ENCODE measurements around the gene TUB. TPM values are rescaled to one million over a fixed set of nuclear protein-coding genes. Genes with fewer than 3 reads are reported as not detected.
A peak's percentile ranks its signal among the peaks of the same experiment; 100 is the strongest.

Gene TUB, protein sequence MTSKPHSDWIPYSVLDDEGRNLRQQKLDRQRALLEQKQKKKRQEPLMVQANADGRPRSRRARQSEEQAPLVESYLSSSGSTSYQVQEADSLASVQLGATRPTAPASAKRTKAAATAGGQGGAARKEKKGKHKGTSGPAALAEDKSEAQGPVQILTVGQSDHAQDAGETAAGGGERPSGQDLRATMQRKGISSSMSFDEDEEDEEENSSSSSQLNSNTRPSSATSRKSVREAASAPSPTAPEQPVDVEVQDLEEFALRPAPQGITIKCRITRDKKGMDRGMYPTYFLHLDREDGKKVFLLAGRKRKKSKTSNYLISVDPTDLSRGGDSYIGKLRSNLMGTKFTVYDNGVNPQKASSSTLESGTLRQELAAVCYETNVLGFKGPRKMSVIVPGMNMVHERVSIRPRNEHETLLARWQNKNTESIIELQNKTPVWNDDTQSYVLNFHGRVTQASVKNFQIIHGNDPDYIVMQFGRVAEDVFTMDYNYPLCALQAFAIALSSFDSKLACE
- 10 to 100 TPM in 3 of 4 donors, 1 to 10 TPM in 1; 8.2 to 19.0 (median 13.4) TPM for total RNA-seq

DNA sequence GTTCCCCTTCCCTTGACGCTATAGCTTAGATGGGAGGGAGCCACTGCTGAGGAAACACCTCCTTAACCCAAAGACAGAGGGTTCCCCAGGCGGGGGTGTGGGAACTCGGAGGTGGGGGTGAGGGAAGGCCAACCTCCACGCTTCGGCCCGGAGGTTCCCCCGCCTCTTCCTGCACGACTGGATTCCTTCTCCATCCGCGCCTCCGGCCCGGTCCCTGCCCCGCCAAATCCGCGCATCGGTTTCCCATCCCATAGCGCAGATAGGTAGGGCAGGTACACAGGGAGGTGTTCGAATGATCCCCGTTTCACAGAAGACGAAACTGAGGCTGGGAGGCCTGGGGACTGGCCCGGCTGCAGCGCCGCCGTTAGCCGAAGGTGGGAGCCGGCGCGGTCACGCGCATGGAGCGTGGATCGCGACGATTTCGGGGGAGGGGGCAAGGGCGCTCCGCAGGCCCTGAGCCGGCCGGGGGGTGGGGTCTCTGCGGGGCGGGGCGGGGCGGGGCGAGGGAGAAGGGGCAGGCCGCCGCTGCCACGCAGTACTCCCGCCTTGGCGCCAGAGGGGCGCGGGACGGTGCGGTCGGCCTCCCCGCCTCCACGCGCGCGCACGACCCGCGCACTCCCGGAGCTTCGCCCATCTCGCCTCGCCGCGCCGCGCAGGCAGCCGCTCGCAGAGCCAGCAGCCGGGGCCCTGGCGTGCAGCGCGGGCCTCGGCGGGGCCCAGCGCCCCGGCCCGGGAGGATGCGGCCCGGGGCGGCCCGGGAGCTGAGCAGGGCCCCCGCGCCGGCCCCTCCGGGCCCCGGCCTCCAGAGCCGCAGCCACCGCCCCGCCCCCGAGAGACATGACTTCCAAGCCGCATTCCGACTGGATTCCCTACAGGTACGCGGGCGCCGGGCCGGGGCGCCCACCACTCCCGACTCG, at the start of gene TUB:
TSS of gene TUB (plus strand) at position 538 of the 917 bp plus-strand sequence. CDS start at position 838, 300 bp downstream.
- peak; percentile 58 for ATAC-seq
- Histone ChIP-seq H3K4me1 (peaks cover 0 to 48% (median 27%) of the 10 kb centered on the region in 3 donors), H3K36me3 (no peaks in the 10 kb centered on the region), H3K9me3 (no peaks in the 10 kb centered on the region), H3K27me3 (no peaks in the 10 kb centered on the region), H3K27ac (peak within 1 kb of the TSS in 3 of 4 donors; percentile 55 to 74 (median 72)), H3K4me3 (peak within 1 kb of the TSS; percentile 42 to 70)
- no CpG with 5 or more reads among the region's 104 CpGs for WGBS, 2 donors (ENCODE audit: low coverage in 1 of 2)
- TF ChIP-seq POLR2A (IDR thresholded peaks at IDR 0.05) (peak in 1 of 2 donors; percentile 20), CTCF (IDR thresholded peaks at IDR 0.05) (no peak)

DNA sequence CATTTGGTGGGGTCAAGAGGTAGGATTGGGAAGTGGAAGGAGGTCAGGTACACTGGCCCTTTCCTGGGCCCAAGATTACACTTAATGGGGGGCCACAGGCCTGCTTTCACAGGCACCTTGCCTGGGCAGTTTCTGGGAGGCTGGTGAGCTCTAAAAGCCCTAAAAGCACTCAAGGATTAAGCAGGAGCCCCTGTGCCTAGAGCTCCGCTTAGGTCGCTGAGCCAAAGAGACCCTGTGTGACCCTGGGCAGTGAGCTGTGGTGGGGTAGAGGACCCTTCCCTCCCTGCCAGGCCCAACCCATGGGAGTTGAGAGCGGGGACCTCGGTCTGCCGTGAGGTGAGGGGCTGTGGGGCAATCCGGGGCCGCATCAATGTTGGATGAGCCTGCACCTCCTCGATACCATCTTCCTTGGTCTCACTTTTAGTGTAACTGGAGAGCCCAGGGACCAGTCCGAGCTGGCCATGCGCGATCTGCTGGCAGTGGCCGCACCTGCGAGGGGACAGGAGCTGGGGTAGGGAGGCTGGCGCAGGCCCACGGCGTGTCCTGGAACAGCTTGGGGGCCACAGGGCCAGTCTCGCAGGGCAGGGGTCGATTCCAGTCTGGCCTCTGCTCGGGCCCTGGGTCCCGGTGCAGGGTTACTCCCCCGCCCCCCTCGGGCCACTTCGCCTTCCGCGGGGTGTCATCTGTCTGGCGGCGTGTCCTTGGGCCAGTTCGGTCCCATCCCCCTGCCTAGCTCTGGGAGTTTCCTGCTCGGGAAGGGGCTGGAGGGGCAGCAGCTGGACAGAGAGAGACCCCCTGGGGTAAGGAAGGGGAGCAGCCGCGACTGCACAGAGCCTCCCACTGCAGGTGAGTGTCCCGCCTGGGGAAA, 49.5 kb upstream of the TUB start:
- H3K27ac ChIP-seq = no peak overlapping the region
- TF ChIP-seq POLR2A (IDR thresholded peaks at IDR 0.05) (no peak), EP300 (IDR thresholded peaks at IDR 0.05) (no peak), POLR2AphosphoS5 (IDR thresholded peaks at IDR 0.05) (no peak), CTCF (IDR thresholded peaks at IDR 0.05) (no peak)
- H3K4me1 ChIP-seq = peaks cover 0 to 13% (median 3%) of the 10 kb centered on the region in 3 donors
- H3K9me3 ChIP-seq = no peaks in the 10 kb centered on the region
- no peak overlapping the region for H3K4me3 ChIP-seq
- ATAC-seq = no peak
- no CpG with 5 or more reads among the region's 32 CpGs for WGBS, 2 donors (ENCODE audit: low coverage in 1 of 2)
- no peaks in the 10 kb centered on the region for H3K27me3 ChIP-seq
- no peaks in the 10 kb centered on the region for H3K36me3 ChIP-seq

GRCh38 chr11:8032122-8032521, 48.9 kb upstream of the TUB start:
- no peak for ATAC-seq
- Histone ChIP-seq H3K4me1 (peaks cover 0 to 13% (median 3%) of the 10 kb centered on the region in 3 donors), H3K9me3 (no peaks in the 10 kb centered on the region), H3K27ac (no peak overlapping the region), H3K27me3 (no peaks in the 10 kb centered on the region), H3K36me3 (no peaks in the 10 kb centered on the region), H3K4me3 (no peak overlapping the region)
- WGBS, 2 donors (ENCODE audit: low coverage in 1 of 2) = 77 to 100% methylated on average over 2 to 3 of the region's 10 CpGs
- TF ChIP-seq EP300 (IDR thresholded peaks at IDR 0.05) = no peak
- no peak for TF ChIP-seq POLR2A (IDR thresholded peaks at IDR 0.05)
- no peak for TF ChIP-seq POLR2AphosphoS5 (IDR thresholded peaks at IDR 0.05)
- TF ChIP-seq CTCF (IDR thresholded peaks at IDR 0.05) = no peak

DNA sequence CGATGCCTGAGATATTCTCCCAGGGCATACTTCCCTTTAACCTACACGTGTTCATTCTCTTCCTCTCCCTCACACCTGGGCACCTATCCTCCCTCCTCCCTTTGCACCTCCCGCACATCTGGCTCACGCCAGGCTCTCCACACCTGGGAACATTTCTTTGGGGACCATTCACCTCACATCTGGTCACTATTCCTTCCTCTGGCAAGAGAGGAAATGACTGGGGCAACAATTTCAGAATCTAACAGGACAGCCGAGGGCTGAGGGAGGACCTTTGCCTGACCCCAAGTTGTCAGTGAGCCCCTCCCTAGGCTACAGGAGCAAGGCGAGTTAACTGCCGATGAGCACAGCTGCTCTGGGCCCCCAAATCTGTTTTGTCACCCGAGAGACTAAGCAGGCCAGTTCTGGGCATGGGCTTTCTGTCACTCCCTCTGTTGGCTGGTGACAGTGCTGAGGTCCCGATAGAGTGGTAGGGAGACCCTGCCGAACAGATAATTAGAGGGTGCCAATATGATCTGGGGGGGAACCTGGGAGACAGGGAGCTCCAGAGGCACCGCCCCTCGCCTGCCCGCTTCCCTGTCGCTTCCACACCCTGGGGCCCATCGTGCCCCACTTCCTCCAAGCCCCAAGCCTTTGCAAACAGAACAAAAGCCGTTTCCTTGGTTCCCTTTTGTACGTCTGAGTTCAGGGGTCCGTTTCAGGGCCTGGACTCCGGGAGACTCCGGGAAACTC, 48.3 kb upstream of the TUB start:
- no peaks in the 10 kb centered on the region for H3K9me3 ChIP-seq
- H3K27me3 ChIP-seq = no peaks in the 10 kb centered on the region
- 73 to 80% methylated on average over 1 to 6 of the region's 20 CpGs for WGBS, 2 donors (ENCODE audit: low coverage in 1 of 2)
- no peak overlapping the region for H3K4me3 ChIP-seq
- peaks cover 0 to 13% (median 3%) of the 10 kb centered on the region in 3 donors for H3K4me1 ChIP-seq
- H3K27ac ChIP-seq = no peak overlapping the region
- no peak for ATAC-seq
- no peaks in the 10 kb centered on the region for H3K36me3 ChIP-seq
- TF ChIP-seq CTCF (IDR thresholded peaks at IDR 0.05) (no peak), POLR2AphosphoS5 (IDR thresholded peaks at IDR 0.05) (no peak), EP300 (IDR thresholded peaks at IDR 0.05) (no peak), POLR2A (IDR thresholded peaks at IDR 0.05) (no peak)
